Activated T-helper 2 cell treated with anti-CD3 and anti-CD28 coated beads, Interferon-gamma antibody, Interleukin-2, Interleukin-4, amounts not matched to agents 10 μg/mL and 5 μg/mL and 100 μg/mL, durations not matched to agents 14 hours and 24 hours and 36 hours (primary cell): Measurements from ENCODE around the gene TM2D3. TPM values are rescaled to one million over a fixed set of nuclear protein-coding genes. Genes with fewer than 3 reads are reported as not detected.

Experiments
- DNase-seq: peaks from one replicate; pipeline ENCODE4 v3.0.0; 2021; ENCODE audit warnings: low spot score
- H3K27ac Mint-ChIP-seq: one replicate; pipeline ENCODE4 v1.8.0; 2021; ENCODE audit warnings: mixed read lengths
- H3K27me3 Mint-ChIP-seq: one replicate; pipeline ENCODE4 v1.8.0; 2021; ENCODE audit warnings: low read depth, mixed read lengths
- H3K36me3 Mint-ChIP-seq: one replicate; pipeline ENCODE4 v1.8.0; 2021; ENCODE audit warnings: low read depth, mixed read lengths
- H3K4me1 Mint-ChIP-seq: one replicate; pipeline ENCODE4 v1.8.0; 2021; ENCODE audit warnings: low read depth, mixed read lengths
- H3K4me3 Mint-ChIP-seq: one replicate; pipeline ENCODE4 v1.8.0; 2021; ENCODE audit warnings: low read depth, mild to moderate bottlenecking, moderate library complexity, mixed read lengths
- H3K9me3 Mint-ChIP-seq: one replicate; pipeline ENCODE4 v1.8.0; 2021; ENCODE audit warnings: mixed read lengths
- intact Hi-C: fragments of 100-400 bp; cut with micrococcal nuclease; formaldehyde crosslinking; loops from one replicate; pipeline ENCODE4 v1.15.1; 2023
- total RNA-seq: library from RNA; stranded (reverse); gene quantifications from 2 replicates; pipeline ENCODE4 v1.2.3, GENCODE V29; 2022

TM2D3 gene
- total RNA-seq, 1 donor from 2014 or later, result 42.6 TPM

DNA sequence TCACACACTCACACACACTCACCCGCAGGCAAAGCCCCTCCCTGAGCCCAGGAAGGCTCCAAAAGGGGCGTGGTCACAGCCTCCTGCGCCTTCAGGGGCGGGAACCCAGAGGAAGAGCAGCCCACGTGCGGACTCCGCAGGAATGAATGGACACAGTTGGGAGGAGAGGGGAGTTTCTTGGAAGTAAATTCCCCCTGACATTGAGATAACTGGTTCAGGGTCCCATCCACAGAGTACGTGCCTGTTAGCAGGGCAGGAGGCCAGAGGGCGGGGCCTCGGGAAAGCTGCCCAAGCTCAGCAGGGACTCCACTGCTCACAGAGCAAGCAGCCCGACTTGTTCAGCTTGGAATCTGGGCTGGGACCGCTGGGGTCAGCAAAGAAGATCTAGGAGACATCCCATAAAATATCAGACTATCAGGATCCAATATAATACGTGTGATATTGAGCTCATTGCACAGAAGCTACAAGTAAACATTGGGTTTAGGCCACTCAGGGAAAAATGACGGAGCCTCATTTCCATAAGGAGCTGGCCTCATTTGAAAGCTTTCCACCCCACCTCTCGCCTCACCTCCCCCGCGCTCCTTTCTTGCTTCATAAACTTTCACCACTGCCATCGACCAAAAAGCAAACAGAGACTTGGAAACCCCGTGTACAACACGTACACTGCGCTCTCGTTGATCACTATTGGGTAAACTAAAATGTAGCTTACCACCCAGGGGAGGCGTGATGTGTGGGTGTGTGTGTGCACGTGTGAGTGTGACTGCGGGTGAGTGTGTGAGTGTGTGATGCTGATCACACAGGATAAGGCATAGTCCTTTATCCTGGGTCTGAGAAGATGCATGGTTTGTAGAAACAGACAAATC, 36.0 kb downstream of the TM2D3 start:
- no peaks in the 10 kb centered on the region for H3K9me3 Mint-ChIP-seq
- intact Hi-C loops, result no loop called here
- H3K4me1 Mint-ChIP-seq, result no peaks in the 10 kb centered on the region
- H3K36me3 Mint-ChIP-seq, result no peaks in the 10 kb centered on the region
- no peak overlapping the region for H3K4me3 Mint-ChIP-seq
- no peaks in the 10 kb centered on the region for H3K27me3 Mint-ChIP-seq
- no peak overlapping the region for H3K27ac Mint-ChIP-seq
- DNase-seq, result no peak

DNA sequence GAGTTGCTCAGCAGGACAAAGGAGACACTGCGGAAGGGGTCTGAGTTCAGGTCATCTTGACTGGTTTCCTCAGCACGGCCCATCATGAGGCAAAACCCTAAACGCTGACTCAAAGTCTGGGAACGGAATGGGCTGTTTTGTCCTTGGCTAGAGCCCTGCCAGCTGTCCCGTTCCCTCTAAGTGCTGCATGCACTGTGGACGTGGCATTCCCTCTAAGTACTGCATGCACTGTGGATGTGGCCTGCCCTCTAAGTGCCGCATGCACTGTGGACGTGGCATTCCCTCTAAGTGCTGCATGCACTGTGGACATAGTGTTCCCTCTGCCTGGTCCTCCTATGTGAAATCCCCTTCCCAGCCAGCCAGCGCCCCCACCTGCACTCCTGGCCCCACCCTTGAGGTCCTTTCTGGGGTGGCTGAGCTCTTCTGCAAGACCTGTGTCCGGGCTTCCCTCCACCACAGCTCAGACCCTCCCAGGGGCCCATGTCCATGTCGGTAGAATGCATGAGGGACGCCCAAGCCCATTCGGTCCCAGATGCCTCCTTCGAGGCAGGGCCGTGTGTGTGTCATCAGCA, 36.7 kb downstream of the TM2D3 start:
- Mint-ChIP-seq H3K9me3 (no peaks in the 10 kb centered on the region), H3K4me1 (no peaks in the 10 kb centered on the region), H3K36me3 (no peaks in the 10 kb centered on the region), H3K4me3 (no peak overlapping the region), H3K27me3 (no peaks in the 10 kb centered on the region), H3K27ac (no peak overlapping the region)
- intact Hi-C loops, result no loop called here
- no peak for DNase-seq

DNA sequence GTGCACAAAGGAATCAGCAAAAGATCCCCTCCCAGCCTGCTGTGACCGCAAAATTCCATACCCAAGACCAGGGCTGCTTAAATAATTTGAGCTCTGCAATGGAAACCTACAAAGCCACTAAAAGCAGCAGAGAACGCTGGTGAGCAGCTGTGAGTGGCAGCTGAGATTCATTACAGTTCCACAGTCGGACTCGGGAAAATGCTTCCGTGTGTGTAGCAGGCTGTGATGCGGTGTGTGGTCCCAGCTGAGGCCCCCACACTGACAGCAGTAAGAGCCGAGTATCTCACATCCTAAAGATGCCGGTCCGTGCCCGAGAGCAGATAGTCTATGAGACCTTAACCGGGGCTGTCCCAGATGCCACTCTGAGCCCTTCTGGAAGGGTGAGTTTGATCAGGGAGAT, 37.4 kb downstream of the TM2D3 start:
- Mint-ChIP-seq H3K27ac (no peak overlapping the region), H3K9me3 (no peaks in the 10 kb centered on the region), H3K4me1 (no peaks in the 10 kb centered on the region), H3K36me3 (no peaks in the 10 kb centered on the region), H3K4me3 (no peak overlapping the region), H3K27me3 (no peaks in the 10 kb centered on the region)
- intact Hi-C loops, result no loop called here
- DNase-seq, result no peak

DNA sequence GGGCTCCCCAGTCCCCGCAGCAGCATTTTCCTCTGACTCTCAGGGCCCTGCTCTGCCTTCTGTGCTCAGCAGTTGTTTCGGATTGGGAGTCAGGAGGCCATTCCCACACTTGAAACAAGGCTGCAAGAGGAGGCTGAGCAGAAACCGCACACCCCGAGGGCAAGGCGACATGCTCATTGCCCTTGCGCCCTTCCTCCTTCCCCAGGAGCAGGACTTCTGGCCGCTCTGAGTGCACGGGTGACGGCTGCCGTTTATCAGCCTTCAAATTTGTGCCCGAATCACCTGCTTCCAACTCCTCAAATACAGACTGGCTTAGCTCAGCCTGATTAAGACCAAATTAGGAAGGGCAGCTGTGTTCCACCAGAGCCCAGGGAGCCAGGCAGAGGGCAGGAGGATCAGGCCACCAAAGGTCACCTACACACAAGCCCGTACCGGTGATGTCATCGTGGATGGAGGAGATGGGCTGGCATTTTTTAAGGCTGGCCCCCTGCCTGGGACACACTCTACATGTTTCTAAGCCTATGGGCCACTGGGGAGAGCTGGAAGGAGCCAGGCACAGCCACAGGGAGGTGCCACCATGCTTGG, 38.1 kb downstream of the TM2D3 start:
- Mint-ChIP-seq H3K4me3 (no peak overlapping the region), H3K27me3 (no peaks in the 10 kb centered on the region), H3K36me3 (no peaks in the 10 kb centered on the region), H3K4me1 (no peaks in the 10 kb centered on the region), H3K9me3 (no peaks in the 10 kb centered on the region), H3K27ac (no peak overlapping the region)
- intact Hi-C loops, result no loop called here
- DNase-seq, result no peak

DNA sequence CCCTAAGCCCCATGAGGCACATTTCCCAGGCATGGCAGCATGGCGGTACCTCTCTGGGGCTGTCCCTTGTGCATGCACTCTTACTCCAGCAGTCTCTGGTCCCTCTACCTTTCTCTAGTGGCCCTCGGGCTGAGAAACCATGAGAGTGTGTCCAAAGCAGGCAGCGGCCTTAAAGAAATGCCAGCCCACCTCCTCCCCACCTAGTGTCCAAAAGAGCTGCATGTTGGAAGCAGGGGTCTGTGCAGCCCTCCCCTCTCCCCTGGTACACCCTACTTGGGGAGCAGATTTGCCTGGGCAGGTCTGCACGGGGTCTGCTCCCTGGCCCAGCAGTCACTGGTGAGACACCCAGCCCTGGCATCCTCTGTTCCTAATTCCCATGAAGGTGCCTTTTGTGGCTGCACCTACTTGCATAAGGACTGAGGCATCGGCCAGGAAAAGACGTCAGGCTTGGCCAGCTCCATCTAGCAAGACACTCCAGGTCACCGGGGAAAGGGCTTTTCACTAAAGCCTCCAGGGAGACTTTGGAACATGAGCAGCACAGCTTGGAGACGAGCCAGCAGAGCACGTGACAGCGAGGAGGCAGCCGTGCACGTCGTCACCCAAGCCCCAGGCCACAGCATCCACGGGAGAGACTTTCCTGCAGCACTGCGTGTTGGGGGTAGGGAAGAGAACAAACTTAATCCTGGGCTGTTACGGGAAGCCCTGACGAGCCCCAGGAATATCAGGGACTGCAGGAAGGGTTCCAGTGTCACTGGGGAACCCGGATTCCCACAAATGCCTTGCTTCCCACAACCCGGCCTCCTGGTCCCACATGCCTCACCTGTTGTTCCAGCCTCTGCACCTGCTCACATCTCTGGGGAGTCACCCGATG, 38.8 kb downstream of the TM2D3 start:
- H3K36me3 Mint-ChIP-seq, result no peaks in the 10 kb centered on the region
- no peak overlapping the region for H3K4me3 Mint-ChIP-seq
- no peaks in the 10 kb centered on the region for H3K9me3 Mint-ChIP-seq
- DNase-seq, result no peak
- no peaks in the 10 kb centered on the region for H3K4me1 Mint-ChIP-seq
- H3K27ac Mint-ChIP-seq, result no peak overlapping the region
- intact Hi-C loops, result no loop called here
- H3K27me3 Mint-ChIP-seq, result no peaks in the 10 kb centered on the region

DNA sequence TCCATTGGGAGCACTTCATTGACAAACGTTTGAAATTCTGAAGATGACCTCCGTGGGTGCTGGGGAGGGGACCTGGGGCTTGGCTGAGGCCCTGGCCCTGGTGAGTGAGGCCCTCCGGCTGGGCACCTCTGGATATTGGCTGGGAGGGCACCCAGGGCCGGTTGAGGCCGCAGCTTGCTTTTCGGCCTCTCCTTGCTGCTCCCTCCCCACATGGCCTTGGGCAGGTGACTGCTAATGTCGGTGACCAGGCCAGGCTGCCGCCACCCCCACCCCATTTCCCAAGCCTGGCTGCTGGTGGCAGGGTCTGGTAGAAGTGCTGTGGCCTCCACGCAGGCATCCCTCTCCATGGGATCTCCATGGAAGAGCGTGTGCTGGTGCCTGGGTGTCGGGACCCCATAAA, 39.5 kb downstream of the TM2D3 start:
- no peak for DNase-seq
- H3K4me3 Mint-ChIP-seq, result no peak overlapping the region
- H3K27me3 Mint-ChIP-seq, result no peaks in the 10 kb centered on the region
- intact Hi-C loops, result loop anchor here (1.0 kb wide), 1 partner anchor 26 kb away; no protein-coding TSS in a partner anchor
- H3K36me3 Mint-ChIP-seq, result no peaks in the 10 kb centered on the region
- H3K4me1 Mint-ChIP-seq, result no peaks in the 10 kb centered on the region
- H3K9me3 Mint-ChIP-seq, result no peaks in the 10 kb centered on the region
- no peak overlapping the region for H3K27ac Mint-ChIP-seq

DNA sequence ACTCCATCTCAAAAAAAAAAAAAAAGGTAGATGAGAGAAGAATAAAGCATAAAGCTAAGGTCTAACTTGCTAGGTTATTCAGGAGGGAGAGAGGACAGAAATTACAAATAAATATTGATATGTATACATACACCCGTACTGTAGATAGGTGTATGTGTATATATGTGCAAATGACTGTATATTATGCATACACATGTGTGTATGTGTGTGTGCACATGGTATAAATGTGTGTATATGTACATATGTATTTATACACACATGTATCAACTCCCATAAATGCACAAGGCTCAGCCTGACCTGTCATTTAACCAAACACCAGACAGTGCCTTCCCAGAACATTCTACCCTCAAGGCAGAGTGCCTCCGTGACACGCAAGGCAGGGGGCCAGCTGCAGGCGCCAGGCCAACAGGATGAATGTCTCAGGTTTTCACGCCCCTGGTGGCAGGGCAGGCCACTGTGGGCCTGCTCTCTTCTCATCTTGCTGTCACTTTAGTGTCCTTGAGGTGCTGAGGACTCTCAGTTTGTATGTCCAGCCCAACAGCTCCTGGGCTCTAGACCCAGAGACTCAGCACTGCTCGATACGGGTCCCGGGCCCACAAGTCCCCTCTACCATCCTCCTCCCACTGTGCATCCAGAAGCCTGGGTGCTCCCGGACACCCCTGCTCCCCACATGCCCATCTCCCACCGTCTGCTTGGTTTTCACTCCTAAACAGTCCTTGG, 40.4 kb downstream of the TM2D3 start:
- Mint-ChIP-seq H3K36me3 (no peaks in the 10 kb centered on the region), H3K4me1 (no peaks in the 10 kb centered on the region), H3K4me3 (no peak overlapping the region), H3K27ac (no peak overlapping the region), H3K9me3 (no peaks in the 10 kb centered on the region), H3K27me3 (no peaks in the 10 kb centered on the region)
- intact Hi-C loops, result loop anchor here (1.0 kb wide), 1 partner anchor 25 kb away; no protein-coding TSS in a partner anchor
- no peak for DNase-seq

DNA sequence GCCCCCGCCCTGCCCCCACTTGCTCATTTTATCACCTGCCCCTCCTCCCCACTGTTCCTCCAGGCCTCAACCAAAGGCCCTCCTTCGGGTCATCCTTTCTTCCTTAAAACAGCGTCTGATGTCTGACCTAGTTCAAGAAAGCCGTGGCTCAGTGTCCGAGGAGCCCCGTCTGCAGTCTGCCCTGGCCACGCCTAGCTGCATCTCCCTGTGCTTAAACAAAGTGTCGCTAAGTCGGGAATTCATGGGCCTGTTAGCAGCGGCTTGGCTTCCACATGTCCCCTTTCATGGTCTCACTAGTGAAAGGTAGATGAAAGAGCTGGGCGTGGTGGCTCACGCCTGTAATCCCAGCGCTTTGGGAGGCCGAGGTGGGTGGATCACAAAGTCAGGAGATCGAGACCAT, 41.2 kb downstream of the TM2D3 start:
- Mint-ChIP-seq H3K9me3 (no peaks in the 10 kb centered on the region), H3K27ac (no peak overlapping the region), H3K27me3 (no peaks in the 10 kb centered on the region), H3K4me1 (no peaks in the 10 kb centered on the region), H3K36me3 (no peaks in the 10 kb centered on the region), H3K4me3 (no peak overlapping the region)
- DNase-seq, result no peak
- intact Hi-C loops, result no loop called here

DNA sequence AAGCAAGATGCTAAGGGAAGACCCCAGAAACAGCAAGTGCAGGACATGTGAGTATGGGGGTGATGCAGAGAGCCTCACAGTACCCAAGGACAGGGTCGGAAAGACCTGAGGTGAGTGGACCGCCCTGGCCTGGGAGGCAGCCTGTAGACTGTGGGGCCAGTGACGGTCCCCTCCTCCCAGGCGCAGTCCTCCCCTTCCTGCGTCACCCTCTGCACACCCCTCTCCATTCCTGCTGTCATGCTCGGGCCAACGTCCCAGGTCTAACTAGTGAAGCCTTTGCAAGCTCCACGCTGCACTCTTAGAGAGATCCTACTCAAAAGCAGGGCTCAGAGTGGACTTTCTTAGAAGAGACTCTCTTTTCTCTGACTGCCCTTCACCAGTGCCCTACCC, 41.6 kb downstream of the TM2D3 start:
- intact Hi-C loops, result no loop called here
- Mint-ChIP-seq H3K27me3 (no peaks in the 10 kb centered on the region), H3K36me3 (no peaks in the 10 kb centered on the region), H3K27ac (no peak overlapping the region), H3K4me3 (no peak overlapping the region), H3K9me3 (no peaks in the 10 kb centered on the region), H3K4me1 (no peaks in the 10 kb centered on the region)
- DNase-seq, result no peak

DNA sequence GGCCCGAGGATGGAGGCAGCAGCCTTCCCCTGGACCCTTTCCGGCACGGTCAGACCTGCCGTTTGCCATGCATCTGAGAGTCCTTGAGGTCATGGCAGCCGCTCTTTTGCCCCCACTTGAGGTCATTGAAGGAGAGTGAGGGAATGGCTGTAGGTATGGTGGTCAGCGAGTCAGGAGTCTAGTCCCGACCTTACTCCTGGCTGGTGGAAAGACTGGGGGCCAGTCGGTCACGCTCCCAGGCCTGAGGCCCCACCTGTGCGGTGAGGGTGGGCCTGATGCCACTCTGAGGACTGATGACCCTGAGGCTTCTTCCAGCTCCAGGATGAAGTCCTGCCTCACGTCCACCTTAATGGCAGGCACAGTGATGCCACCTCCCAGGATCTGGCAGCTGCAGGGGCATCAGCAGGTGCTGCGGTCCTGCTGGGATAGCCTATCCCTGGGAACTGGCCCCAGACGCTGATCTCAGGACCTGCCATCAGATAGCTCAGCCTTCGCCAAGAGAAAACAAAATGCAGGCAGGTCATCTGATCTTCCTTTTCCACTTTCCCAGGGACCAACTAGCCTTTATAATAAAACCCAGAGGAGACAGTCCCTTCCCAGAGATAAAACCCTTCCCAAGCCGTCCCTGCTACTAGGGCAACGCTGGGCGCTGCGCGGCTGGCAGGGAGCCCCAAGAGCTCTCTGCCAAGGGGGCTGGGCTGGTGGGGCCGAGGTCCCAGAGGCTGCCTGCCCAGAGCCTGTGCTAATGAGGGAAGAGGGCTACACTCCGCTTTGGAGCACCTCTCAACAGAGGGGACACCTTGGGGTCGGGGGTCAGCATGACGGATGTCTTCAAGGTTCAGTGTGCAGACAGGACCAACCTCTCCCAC, 42.2 kb downstream of the TM2D3 start:
- no peaks in the 10 kb centered on the region for H3K9me3 Mint-ChIP-seq

DNA sequence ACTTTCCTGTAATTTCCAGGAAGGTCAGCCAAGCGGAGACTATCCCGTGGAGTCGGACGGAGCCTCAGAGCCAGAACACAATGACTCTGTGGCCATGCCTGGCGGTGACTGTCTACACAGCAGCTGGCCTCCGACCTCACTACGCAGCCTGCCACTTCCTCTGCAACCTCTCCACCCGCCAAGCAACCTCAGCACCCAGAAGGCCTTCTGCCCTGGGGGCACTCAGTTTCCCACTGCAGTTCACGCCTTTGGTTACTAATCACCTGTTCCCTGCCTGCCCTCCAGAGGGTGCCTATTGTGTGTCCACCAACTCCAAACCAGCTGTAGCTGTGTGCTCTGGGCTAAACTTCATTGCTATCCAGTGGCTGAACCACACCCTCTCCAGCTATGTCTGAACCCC, 44.0 kb downstream of the TM2D3 start:
- intact Hi-C loops, result no loop called here
- Mint-ChIP-seq H3K4me3 (no peak overlapping the region), H3K27ac (no peak overlapping the region), H3K9me3 (no peaks in the 10 kb centered on the region), H3K27me3 (no peaks in the 10 kb centered on the region), H3K36me3 (no peaks in the 10 kb centered on the region), H3K4me1 (no peaks in the 10 kb centered on the region)
- no peak for DNase-seq

More for the DNA sequence above, 42.2 kb downstream of the TM2D3 start:
- H3K4me3 Mint-ChIP-seq, result no peak overlapping the region
- no peak for DNase-seq
- intact Hi-C loops, result no loop called here
- H3K27ac Mint-ChIP-seq, result no peak overlapping the region
- H3K4me1 Mint-ChIP-seq, result no peaks in the 10 kb centered on the region
- H3K27me3 Mint-ChIP-seq, result no peaks in the 10 kb centered on the region
- H3K36me3 Mint-ChIP-seq, result no peaks in the 10 kb centered on the region
